Glutamatergic neuron (in vitro differentiated cells): Measurements from ENCODE around the gene SLC23A2. TPM values are rescaled to one million over a fixed set of nuclear protein-coding genes. Genes with fewer than 3 reads are reported as not detected.
"Not testable (repeated sequence)": the region's sequence is repeated elsewhere in the genome, so short reads cannot be mapped to it uniquely, and the experiment has no call there.

ENCODE experiments used
- DNase-seq: peaks from one replicate; pipeline ENCODE4 v3.0.0; 2022
- H3K27ac Mint-ChIP-seq: one replicate; pipeline ENCODE4 v1.8.0; 2020; ENCODE audit warnings: mild to moderate bottlenecking, mixed read lengths, inconsistent platforms; ENCODE audit not compliant: unreplicated experiment
- H3K27me3 Mint-ChIP-seq: one replicate; pipeline ENCODE4 v1.8.0; 2020; ENCODE audit warnings: mild to moderate bottlenecking, moderate library complexity, mixed read lengths, inconsistent platforms; ENCODE audit not compliant: unreplicated experiment
- H3K36me3 Mint-ChIP-seq: one replicate; pipeline ENCODE4 v1.8.0; 2020; ENCODE audit warnings: mild to moderate bottlenecking, mixed read lengths, inconsistent platforms; ENCODE audit not compliant: unreplicated experiment
- H3K4me1 Mint-ChIP-seq: one replicate; pipeline ENCODE4 v1.8.0; 2020; ENCODE audit warnings: mild to moderate bottlenecking, low read depth, mixed read lengths, inconsistent platforms; ENCODE audit not compliant: unreplicated experiment
- H3K4me3 Mint-ChIP-seq: one replicate; pipeline ENCODE4 v1.8.0; 2020; ENCODE audit warnings: mild to moderate bottlenecking, mixed read lengths, inconsistent platforms; ENCODE audit not compliant: unreplicated experiment
- H3K9me3 Mint-ChIP-seq: one replicate; pipeline ENCODE4 v1.8.0; 2020; ENCODE audit warnings: mild to moderate bottlenecking, moderate library complexity, mixed read lengths, inconsistent platforms; ENCODE audit not compliant: unreplicated experiment
- CTCF ChIP-seq: fragments of 200-600 bp; sonication (generic); IDR thresholded peaks from one replicate; pipeline ENCODE4 v1.5.0; 2021; ENCODE audit not compliant: partially characterized antibody, unreplicated experiment
- total RNA-seq: library from RNA; stranded (reverse); fragmentation: NEBNext Ultra II Directional; extraction: Animal tissue kit (Norgen Biotek cat#: 25700); gene quantifications from one replicate; pipeline ENCODE4 v1.2.1, GENCODE V29; 2021; ENCODE audit not compliant: unreplicated experiment

SLC23A2 gene
- total RNA-seq, 1 donor from 2014 or later, result 20.4 TPM

- Mint-ChIP-seq H3K27ac (no peak overlapping the region), H3K27me3 (no peaks in the 10 kb centered on the region), H3K9me3 (no peaks in the 10 kb centered on the region), H3K4me1 (peaks cover 8% of the 10 kb centered on the region), H3K36me3 (no peaks in the 10 kb centered on the region), H3K4me3 (no peak overlapping the region)
- TF ChIP-seq CTCF, result no peak
- no peak for DNase-seq
These were observed 150.3 kb downstream of the SLC23A2 start for GRCh38 chr20:4850960-4851359.

DNA sequence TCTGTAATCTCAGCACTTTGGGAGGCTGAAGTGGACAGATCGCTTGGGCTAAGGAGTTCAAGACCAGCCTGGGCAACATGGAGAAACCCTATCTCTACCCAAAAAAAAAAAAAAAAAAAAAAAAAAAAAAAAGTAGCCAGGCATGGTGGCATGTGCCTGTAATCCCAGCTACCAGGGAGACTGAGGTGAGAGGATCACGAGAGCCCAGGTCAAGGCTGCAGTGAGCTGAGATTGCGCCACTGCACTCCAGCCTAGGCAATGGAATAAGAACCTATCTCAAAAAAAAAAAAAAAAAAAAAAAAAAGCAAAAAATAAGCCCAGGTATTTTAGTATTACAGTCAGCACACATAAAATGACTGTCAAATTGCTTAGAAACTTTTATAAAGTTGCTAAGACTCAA is 152.5 kb downstream of the SLC23A2 start:
- not testable (repeated sequence) for H3K4me3 Mint-ChIP-seq, H3K27ac Mint-ChIP-seq, H3K36me3 Mint-ChIP-seq, DNase-seq, H3K9me3 Mint-ChIP-seq, H3K27me3 Mint-ChIP-seq, H3K4me1 Mint-ChIP-seq

DNA sequence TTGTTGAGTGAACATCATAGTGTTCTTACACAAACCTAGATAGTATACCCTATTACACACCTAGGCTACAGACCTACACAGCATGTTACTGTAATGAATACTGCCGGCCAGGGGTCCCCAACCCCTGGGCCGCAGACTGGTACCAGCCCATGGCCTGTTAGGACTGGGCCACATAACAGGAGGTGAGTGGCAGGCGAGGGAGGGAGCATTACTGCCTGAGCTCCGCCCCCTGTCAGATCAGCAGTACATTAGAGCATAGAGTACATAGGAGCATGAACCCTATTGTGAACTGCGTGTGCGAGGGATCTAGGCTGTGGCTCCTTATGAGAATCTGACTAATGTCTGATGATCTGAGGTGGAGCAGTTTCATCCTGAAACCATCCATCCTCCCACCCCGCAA is 153.3 kb downstream of the SLC23A2 start:
- Mint-ChIP-seq H3K27ac (no peak overlapping the region), H3K9me3 (peaks cover 2% of the 10 kb centered on the region), H3K4me1 (peaks cover 5% of the 10 kb centered on the region), H3K36me3 (no peaks in the 10 kb centered on the region), H3K27me3 (no peaks in the 10 kb centered on the region), H3K4me3 (no peak overlapping the region)
- no peak for TF ChIP-seq CTCF
- no peak for DNase-seq

DNA sequence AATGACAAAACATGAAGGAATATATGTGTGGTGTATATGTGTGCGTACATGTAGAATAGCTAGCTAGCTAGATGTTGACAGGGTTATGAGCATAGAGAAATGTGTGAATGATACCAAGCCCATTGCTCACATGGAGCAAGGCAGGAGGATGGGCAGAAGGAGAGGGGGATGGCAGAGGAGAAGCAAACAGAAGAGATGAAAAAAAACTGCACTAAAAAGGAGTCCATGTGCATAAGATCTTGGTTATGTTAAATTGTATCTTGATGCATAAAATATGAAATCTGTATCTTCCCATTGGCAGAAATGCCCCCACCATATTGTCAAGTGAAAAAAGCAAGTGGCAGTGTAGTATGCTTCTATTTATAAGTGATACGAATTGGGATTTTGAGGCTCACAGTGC is 154.5 kb downstream of the SLC23A2 start:
- peaks cover 2% of the 10 kb centered on the region for H3K9me3 Mint-ChIP-seq
- no peak for TF ChIP-seq CTCF
- H3K27ac Mint-ChIP-seq, result no peak overlapping the region
- no peaks in the 10 kb centered on the region for H3K4me1 Mint-ChIP-seq
- no peaks in the 10 kb centered on the region for H3K36me3 Mint-ChIP-seq
- no peaks in the 10 kb centered on the region for H3K27me3 Mint-ChIP-seq
- H3K4me3 Mint-ChIP-seq, result no peak overlapping the region
- no peak for DNase-seq

- Mint-ChIP-seq H3K36me3 (no peaks in the 10 kb centered on the region), H3K9me3 (peaks cover 2% of the 10 kb centered on the region), H3K27me3 (no peaks in the 10 kb centered on the region), H3K4me1 (no peaks in the 10 kb centered on the region), H3K4me3 (no peak overlapping the region), H3K27ac (no peak overlapping the region)
- no peak for TF ChIP-seq CTCF
- DNase-seq, result no peak
These were observed 156.4 kb downstream of the SLC23A2 start for GRCh38 chr20:4844751-4845465.
